Fibroblast of skin of abdomen (primary cell): ENCODE measurements around the gene PTX4.
"Not testable (repeated sequence)": the region's sequence is repeated elsewhere in the genome, so short reads cannot be mapped to it uniquely, and the experiment has no call there.

Experiments used
- DNase-seq: peaks from one replicate; pipeline ENCODE4 v3.0.0-alpha.2; 2013

Gene PTX4

GRCh38 chr16:1442697-1443096 lies 46.0 kb downstream of the PTX4 start:
- DNase-seq, result no peak

GRCh38 chr16:1441391-1441829 lies 47.3 kb downstream of the PTX4 start:
- DNase-seq, result no peak

GRCh38 chr16:1439699-1440074 lies 49.1 kb downstream of the PTX4 start:
- not testable (repeated sequence) for DNase-seq

- no peak for DNase-seq
Observed at GRCh38 chr16:1439058-1439698, 49.6 kb downstream of the PTX4 start.

- no peak for DNase-seq
Observed at GRCh38 chr16:1438229-1439057, 50.3 kb downstream of the PTX4 start.

- DNase-seq, result no peak
Observed at GRCh38 chr16:1437606-1438005, 51.1 kb downstream of the PTX4 start.

GRCh38 chr16:1436731-1437355 lies 51.9 kb downstream of the PTX4 start:
- no peak for DNase-seq

- DNase-seq, result no peak
Observed at GRCh38 chr16:1435921-1436697, 52.6 kb downstream of the PTX4 start.
